H9 (cell line): ENCODE results near the gene SMAD3. TPM values are rescaled to one million over a fixed set of nuclear protein-coding genes. Genes with fewer than 3 reads are reported as not detected.

ENCODE experiments used
- DNase-seq: peaks from one replicate; pipeline ENCODE4 v3.0.0-alpha.2; 2017
- H2AFZ ChIP-seq: one replicate; pipeline ENCODE4 v1.6.1; 2013; ENCODE audit warnings: mild to moderate bottlenecking, low read length, control low read depth, moderate library complexity
- H2AK5ac ChIP-seq: 2 replicates; pipeline ENCODE4 v1.6.1; 2013; ENCODE audit warnings: low read length, control low read depth, mixed read lengths; ENCODE audit not compliant: insufficient read length
- H2BK120ac ChIP-seq: one replicate; pipeline ENCODE4 v1.6.1; 2013; ENCODE audit warnings: low read depth, mild to moderate bottlenecking, low read length, control low read depth, inconsistent platforms; ENCODE audit not compliant: poor library complexity, severe bottlenecking
- H2BK12ac ChIP-seq: 2 replicates; pipeline ENCODE4 v1.6.1; 2013; ENCODE audit warnings: low read length, control low read depth, mixed read lengths, low read depth; ENCODE audit not compliant: insufficient read length
- H2BK15ac ChIP-seq: 2 replicates; pipeline ENCODE4 v1.6.1; 2013; ENCODE audit warnings: low read depth, low read length, control low read depth
- H2BK20ac ChIP-seq: one replicate; pipeline ENCODE4 v1.6.1; 2013; ENCODE audit warnings: low read depth, mild to moderate bottlenecking, low read length, control low read depth, inconsistent platforms; ENCODE audit not compliant: poor library complexity, severe bottlenecking
- H2BK5ac ChIP-seq: 2 replicates; pipeline ENCODE4 v1.6.1; 2013; ENCODE audit warnings: low read length, control low read depth, mixed read lengths; ENCODE audit not compliant: insufficient read length
- H3K14ac ChIP-seq: 2 replicates; pipeline ENCODE4 v1.6.1; 2013; ENCODE audit warnings: low read length, control low read depth; ENCODE audit not compliant: insufficient read depth
- H3K18ac ChIP-seq: 2 replicates; pipeline ENCODE4 v1.6.1; 2013; ENCODE audit warnings: low read depth, mild to moderate bottlenecking, mixed read lengths, low read length, control low read depth; ENCODE audit not compliant: insufficient read length
- H3K23ac ChIP-seq: 2 replicates; pipeline ENCODE4 v1.6.1; 2013; ENCODE audit warnings: low read length, control low read depth, mixed read lengths, low read depth; ENCODE audit not compliant: insufficient read length
- H3K23me2 ChIP-seq: 2 replicates; pipeline ENCODE4 v1.6.1; 2013; ENCODE audit warnings: low read depth, mild to moderate bottlenecking, mixed read lengths, low read length, control low read depth; ENCODE audit not compliant: insufficient read length, poor library complexity, severe bottlenecking
- H3K27ac ChIP-seq: 2 replicates; pipeline ENCODE4 v1.5.1; 2013; ENCODE audit warnings: low read length, control low read depth, mixed read lengths, low read depth; ENCODE audit not compliant: insufficient read length
- H3K27me3 ChIP-seq: 2 replicates; pipeline ENCODE4 v1.6.1; 2013; ENCODE audit warnings: low read length, control low read depth, inconsistent platforms; ENCODE audit not compliant: insufficient read depth
- H3K4ac ChIP-seq: 2 replicates; pipeline ENCODE4 v1.6.1; 2013; ENCODE audit warnings: low read depth, mild to moderate bottlenecking, control low read depth, inconsistent platforms, low read length, moderate library complexity
- H3K4me1 ChIP-seq: 2 replicates; pipeline ENCODE4 v1.6.1; 2013; ENCODE audit warnings: low read length, control low read depth, inconsistent platforms; ENCODE audit not compliant: insufficient read depth
- H3K4me2 ChIP-seq: 2 replicates; pipeline ENCODE4 v1.6.1; 2013; ENCODE audit warnings: low read length, control low read depth, mixed read lengths; ENCODE audit not compliant: insufficient read length, insufficient read depth
- H3K56ac ChIP-seq: 2 replicates; pipeline ENCODE4 v1.6.1; 2013; ENCODE audit warnings: low read depth, mild to moderate bottlenecking, mixed read lengths, low read length, control low read depth; ENCODE audit not compliant: insufficient read length
- H3K79me1 ChIP-seq: 2 replicates; pipeline ENCODE4 v1.6.1; 2013; ENCODE audit warnings: low read depth, mild to moderate bottlenecking, moderate library complexity, low read length, control low read depth, inconsistent platforms; ENCODE audit not compliant: insufficient read depth, poor library complexity, severe bottlenecking
- H3K79me2 ChIP-seq: 2 replicates; pipeline ENCODE4 v1.6.1; 2013; ENCODE audit warnings: low read length, control low read depth, inconsistent platforms; ENCODE audit not compliant: insufficient read depth
- H3K9ac ChIP-seq: 2 replicates; pipeline ENCODE4 v1.6.1; 2013; ENCODE audit warnings: low read length, control low read depth, mixed read lengths; ENCODE audit not compliant: insufficient read length; ENCODE audit errors: extremely low read depth
- H3K9me3 ChIP-seq: one replicate; pipeline ENCODE4 v1.6.1; 2013; ENCODE audit warnings: low read depth, low read length, inconsistent platforms; ENCODE audit not compliant: control insufficient read depth
- H3T11ph ChIP-seq: one replicate; pipeline ENCODE4 v1.6.1; 2013; ENCODE audit warnings: mild to moderate bottlenecking, low read length, control low read depth, inconsistent platforms
- H4K20me1 ChIP-seq: one replicate; pipeline ENCODE4 v1.6.1; 2013; ENCODE audit not compliant: control insufficient read depth, insufficient read length, insufficient read depth
- H4K5ac ChIP-seq: 2 replicates; pipeline ENCODE4 v1.6.1; 2013; ENCODE audit warnings: low read depth, mild to moderate bottlenecking, mixed read lengths, low read length, control low read depth; ENCODE audit not compliant: insufficient read length
- H4K8ac ChIP-seq: replicated peaks from 2 replicates; pipeline ENCODE4 v1.6.1; 2013; ENCODE audit warnings: low read length, control low read depth, mixed read lengths, low read depth; ENCODE audit not compliant: insufficient read length
- H4K91ac ChIP-seq: 2 replicates; pipeline ENCODE4 v1.6.1; 2013; ENCODE audit warnings: low read depth, mild to moderate bottlenecking, moderate library complexity, mixed read lengths, low read length, control low read depth; ENCODE audit not compliant: insufficient read length
- H3K27ac Mint-ChIP-seq, 3 experiments: 2 replicates in 2 of 3; 3 replicates in 1 of 3; pipeline ENCODE4 v1.8.0; 2020 to 2021; ENCODE audit warnings: mixed read lengths in 3 of 3, mild to moderate bottlenecking in 1 of 3, moderate library complexity in 1 of 3
- H3K27me3 Mint-ChIP-seq: 2 replicates; pipeline ENCODE4 v1.8.0; 2021; ENCODE audit warnings: low read depth, mild to moderate bottlenecking, moderate library complexity, mixed read lengths
- H3K36me3 Mint-ChIP-seq, 3 experiments: 2 replicates in 2 of 3; 3 replicates in 1 of 3; pipeline ENCODE4 v1.8.0; 2020 to 2021; ENCODE audit warnings: low read depth in 3 of 3, mixed read lengths in 3 of 3; ENCODE audit not compliant: insufficient read depth in 1 of 3
- H3K4me1 Mint-ChIP-seq, 2 experiments: 2 replicates each; pipeline ENCODE4 v1.8.0; 2020; ENCODE audit warnings: mixed read lengths in 2 of 2
- H3K4me3 Mint-ChIP-seq, 2 experiments: 2 replicates in 1 of 2; 3 replicates in 1 of 2; pipeline ENCODE4 v1.8.0; 2020 to 2021; ENCODE audit warnings: mild to moderate bottlenecking in 2 of 2, mixed read lengths in 2 of 2, moderate library complexity in 1 of 2
- H3K9me3 Mint-ChIP-seq, 2 experiments: 2 replicates in 1 of 2; 3 replicates in 1 of 2; pipeline ENCODE4 v1.8.0; 2020; ENCODE audit warnings: mild to moderate bottlenecking in 2 of 2, mixed read lengths in 2 of 2, moderate library complexity in 1 of 2
- total RNA-seq: library from RNA; stranded (reverse); gene quantifications from 2 replicates; pipeline ENCODE4 v1.2.1, GENCODE V29; 2021
- TF ChIP-seq, protein P1 (sequence below): fragments of 200-600 bp; sonication (generic); conservative IDR thresholded peaks from 3 replicates; pipeline ENCODE4 v1.8.0; 2021; ENCODE audit warnings: antibody characterized with exemption, mild to moderate bottlenecking

Gene SMAD3
- total RNA-seq, 1 experiment from 2014 or later, result 26.7 TPM

DNA sequence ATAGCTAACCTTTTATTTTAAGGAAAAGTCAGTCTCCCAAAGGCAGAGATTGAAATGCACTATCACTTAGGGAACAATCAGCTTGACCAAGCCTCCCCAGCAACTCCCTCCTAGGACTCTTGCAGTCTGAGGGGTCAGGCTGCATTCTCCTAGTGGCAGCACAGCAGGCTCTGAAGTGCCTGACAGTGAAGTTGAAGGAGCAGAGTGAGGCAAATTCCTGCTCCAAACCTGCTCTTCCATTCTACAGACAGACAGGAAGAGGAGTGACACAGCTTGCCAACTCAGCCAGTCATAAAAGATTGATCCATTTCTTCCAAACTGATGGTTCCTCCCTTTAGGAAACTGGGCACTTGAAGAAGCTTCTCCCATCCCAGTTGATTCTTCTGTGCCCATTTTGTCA lies 43.9 kb upstream of the SMAD3 start:
- no peak overlapping the region for H2BK5ac ChIP-seq
- H3K27ac ChIP-seq, result no peak overlapping the region
- peak; percentile 56 for DNase-seq
- Mint-ChIP-seq H3K27me3 (peaks cover 2% of the 10 kb centered on the region; the same call in 1 of the 2 replicates), H3K4me1 (peaks cover 30 to 31% of the 10 kb centered on the region in 2 experiments), H3K36me3 (no peaks in the 10 kb centered on the region), H3K9me3 (no peaks in the 10 kb centered on the region), H3K27ac (peak overlapping the region in 2 of 3 experiments; percentile 60 to 72; a peak in 2 of 7 replicates), H3K4me3 (no peak overlapping the region)
- H4K5ac ChIP-seq, result no peak overlapping the region
- H3K23me2 ChIP-seq, result no peaks in the 10 kb centered on the region
- no peak overlapping the region for H3K14ac ChIP-seq
- H3K27me3 ChIP-seq, result no peaks in the 10 kb centered on the region
- no peak overlapping the region for H3K56ac ChIP-seq
- H3K9ac ChIP-seq, result no peak overlapping the region
- H3K79me2 ChIP-seq, result no peaks in the 10 kb centered on the region
- H3K4me2 ChIP-seq, result no peak overlapping the region
- H3K79me1 ChIP-seq, result no peaks in the 10 kb centered on the region
- no peak overlapping the region for H3K4ac ChIP-seq
- no peak overlapping the region for H2BK120ac ChIP-seq
- peaks cover 5% of the 10 kb centered on the region; the same call in 1 of the 2 replicates for H3K4me1 ChIP-seq
- H2BK20ac ChIP-seq, result no peak overlapping the region
- H3T11ph ChIP-seq, result no peak overlapping the region
- H3K9me3 ChIP-seq, result no peaks in the 10 kb centered on the region
- H3K23ac ChIP-seq, result no peak overlapping the region
- no peak overlapping the region for H2BK12ac ChIP-seq
- H2AFZ ChIP-seq, result no peak overlapping the region
- TF ChIP-seq, protein P1, sequence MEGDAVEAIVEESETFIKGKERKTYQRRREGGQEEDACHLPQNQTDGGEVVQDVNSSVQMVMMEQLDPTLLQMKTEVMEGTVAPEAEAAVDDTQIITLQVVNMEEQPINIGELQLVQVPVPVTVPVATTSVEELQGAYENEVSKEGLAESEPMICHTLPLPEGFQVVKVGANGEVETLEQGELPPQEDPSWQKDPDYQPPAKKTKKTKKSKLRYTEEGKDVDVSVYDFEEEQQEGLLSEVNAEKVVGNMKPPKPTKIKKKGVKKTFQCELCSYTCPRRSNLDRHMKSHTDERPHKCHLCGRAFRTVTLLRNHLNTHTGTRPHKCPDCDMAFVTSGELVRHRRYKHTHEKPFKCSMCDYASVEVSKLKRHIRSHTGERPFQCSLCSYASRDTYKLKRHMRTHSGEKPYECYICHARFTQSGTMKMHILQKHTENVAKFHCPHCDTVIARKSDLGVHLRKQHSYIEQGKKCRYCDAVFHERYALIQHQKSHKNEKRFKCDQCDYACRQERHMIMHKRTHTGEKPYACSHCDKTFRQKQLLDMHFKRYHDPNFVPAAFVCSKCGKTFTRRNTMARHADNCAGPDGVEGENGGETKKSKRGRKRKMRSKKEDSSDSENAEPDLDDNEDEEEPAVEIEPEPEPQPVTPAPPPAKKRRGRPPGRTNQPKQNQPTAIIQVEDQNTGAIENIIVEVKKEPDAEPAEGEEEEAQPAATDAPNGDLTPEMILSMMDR, result no peak
- no peak overlapping the region for H3K18ac ChIP-seq
- H4K91ac ChIP-seq, result no peak overlapping the region
- H4K20me1 ChIP-seq, result no peaks in the 10 kb centered on the region
- no peak overlapping the region for H2AK5ac ChIP-seq
- no peak overlapping the region for H2BK15ac ChIP-seq
- no peak overlapping the region for H4K8ac ChIP-seq
